Measurements from ENCODE around the gene B3GNT7.
"Not testable (repeated sequence)": the region's sequence is repeated elsewhere in the genome, so short reads cannot be mapped to it uniquely, and the experiment has no call there.

B3GNT7 gene

GRCh38 chr2:231430437-231430836 lies 34.9 kb downstream of the B3GNT7 start:
- 95% methylated on average over 3 of the region's 4 CpGs; no CpG with 5 or more reads in 1 of the 2 experiments for WGBS, 2 experiments (ENCODE audit: insufficient coverage in 2 of 2)
- H3K36me3 ChIP-seq (ENCODE audit: control insufficient read depth, insufficient read depth, low read length); H3K4me1 ChIP-seq (ENCODE audit: control insufficient read depth, insufficient read depth, low read length, poor library complexity, severe bottlenecking); H3K9me3 ChIP-seq (ENCODE audit: control insufficient read depth, low read length); H3K27ac ChIP-seq (ENCODE audit: low read depth, low read length, severe bottlenecking); H3K4me3 ChIP-seq (ENCODE audit: extremely low read depth, insufficient read depth, low read length, poor library complexity, severe bottlenecking): not testable (repeated sequence)

GRCh38 chr2:231431606-231432005 lies 36.1 kb downstream of the B3GNT7 start:
- no peak overlapping the region for H3K27ac ChIP-seq (ENCODE audit: low read depth, low read length, severe bottlenecking)
- no peaks in the 10 kb centered on the region for H3K36me3 ChIP-seq (ENCODE audit: control insufficient read depth, insufficient read depth, low read length)
- H3K4me1 ChIP-seq (ENCODE audit: control insufficient read depth, insufficient read depth, low read length, poor library complexity, severe bottlenecking) = no peaks in the 10 kb centered on the region
- WGBS, 2 experiments (ENCODE audit: insufficient coverage in 2 of 2) = 94 to 97% methylated on average over 4 of the region's 4 CpGs
- H3K4me3 ChIP-seq (ENCODE audit: extremely low read depth, insufficient read depth, low read length, poor library complexity, severe bottlenecking) = no peak overlapping the region
- H3K9me3 ChIP-seq (ENCODE audit: control insufficient read depth, low read length) = no peaks in the 10 kb centered on the region

GRCh38 chr2:231433990-231434389 lies 38.5 kb downstream of the B3GNT7 start:
- no peaks in the 10 kb centered on the region for H3K4me1 ChIP-seq (ENCODE audit: control insufficient read depth, insufficient read depth, low read length, poor library complexity, severe bottlenecking)
- no peaks in the 10 kb centered on the region for H3K9me3 ChIP-seq (ENCODE audit: control insufficient read depth, low read length)
- H3K27ac ChIP-seq (ENCODE audit: low read depth, low read length, severe bottlenecking) = no peak overlapping the region
- 92 to 97% methylated on average over 7 to 8 of the region's 8 CpGs for WGBS, 2 experiments (ENCODE audit: insufficient coverage in 2 of 2)
- H3K36me3 ChIP-seq (ENCODE audit: control insufficient read depth, insufficient read depth, low read length) = no peaks in the 10 kb centered on the region
- no peak overlapping the region for H3K4me3 ChIP-seq (ENCODE audit: extremely low read depth, insufficient read depth, low read length, poor library complexity, severe bottlenecking)

- Histone ChIP-seq H3K4me1 (ENCODE audit: control insufficient read depth, insufficient read depth, low read length, poor library complexity, severe bottlenecking) (no peaks in the 10 kb centered on the region), H3K27ac (ENCODE audit: low read depth, low read length, severe bottlenecking) (no peak overlapping the region), H3K9me3 (ENCODE audit: control insufficient read depth, low read length) (no peaks in the 10 kb centered on the region), H3K36me3 (ENCODE audit: control insufficient read depth, insufficient read depth, low read length) (no peaks in the 10 kb centered on the region), H3K4me3 (ENCODE audit: extremely low read depth, insufficient read depth, low read length, poor library complexity, severe bottlenecking) (no peak overlapping the region)
- WGBS, 2 experiments (ENCODE audit: insufficient coverage in 2 of 2) = 93 to 95% methylated on average over 12 to 13 of the region's 13 CpGs
These were observed 41.4 kb downstream of the B3GNT7 start for GRCh38 chr2:231436957-231437356.

- H3K27ac ChIP-seq (ENCODE audit: low read depth, low read length, severe bottlenecking) = no peak overlapping the region
- peaks cover 32% of the 10 kb centered on the region for H3K36me3 ChIP-seq (ENCODE audit: control insufficient read depth, insufficient read depth, low read length)
- no peaks in the 10 kb centered on the region for H3K4me1 ChIP-seq (ENCODE audit: control insufficient read depth, insufficient read depth, low read length, poor library complexity, severe bottlenecking)
- no peaks in the 10 kb centered on the region for H3K9me3 ChIP-seq (ENCODE audit: control insufficient read depth, low read length)
- no peak overlapping the region for H3K4me3 ChIP-seq (ENCODE audit: extremely low read depth, insufficient read depth, low read length, poor library complexity, severe bottlenecking)
- WGBS, 2 experiments (ENCODE audit: insufficient coverage in 2 of 2) = 100% methylated on average over 2 of the region's 4 CpGs; no CpG with 5 or more reads in 1 of the 2 experiments
These were observed 54.1 kb downstream of the B3GNT7 start for GRCh38 chr2:231449503-231450054.

GRCh38 chr2:231450548-231450989 lies 55.1 kb downstream of the B3GNT7 start:
- H3K36me3 ChIP-seq (ENCODE audit: control insufficient read depth, insufficient read depth, low read length) = peaks cover 42% of the 10 kb centered on the region
- H3K4me3 ChIP-seq (ENCODE audit: extremely low read depth, insufficient read depth, low read length, poor library complexity, severe bottlenecking) = no peak overlapping the region
- WGBS, 2 experiments (ENCODE audit: insufficient coverage in 2 of 2) = 88% methylated on average over 1 of the region's 4 CpGs; no CpG with 5 or more reads in 1 of the 2 experiments
- no peak overlapping the region for H3K27ac ChIP-seq (ENCODE audit: low read depth, low read length, severe bottlenecking)
- H3K9me3 ChIP-seq (ENCODE audit: control insufficient read depth, low read length) = no peaks in the 10 kb centered on the region
- H3K4me1 ChIP-seq (ENCODE audit: control insufficient read depth, insufficient read depth, low read length, poor library complexity, severe bottlenecking) = no peaks in the 10 kb centered on the region

Data from mesodermal cell (in vitro differentiated cells).